Activated CD4-positive, alpha-beta memory T cell treated with anti-CD3 and anti-CD28 coated beads for 36 hours (primary cell): ENCODE data around the gene TNFSF4. TPM values are rescaled to one million over a fixed set of nuclear protein-coding genes. Genes with fewer than 3 reads are reported as not detected.
A peak's percentile ranks its signal among the peaks of the same experiment; 100 is the strongest.

Experiments used
- CTCF ChIA-PET: fragments of 350-600 bp; sonication (Branson Sonifier 250); formaldehyde crosslinking; loops from one replicate; lab custom pipeline; 2021; ENCODE audit warnings: antibody characterized with exemption, inconsistent platforms; lab: Charles Lee
- POLR2A ChIA-PET: fragments of 350-600 bp; sonication (Branson Sonifier 250); formaldehyde crosslinking; loops from one replicate; lab custom pipeline; 2021; ENCODE audit warnings: antibody characterized with exemption; lab: Charles Lee
- DNase-seq: peaks from one replicate; pipeline ENCODE4 v3.0.0-alpha.2; 2020
- H3K27ac Mint-ChIP-seq: one replicate; pipeline ENCODE4 v1.8.0; 2021; ENCODE audit warnings: mixed read lengths
- H3K27me3 Mint-ChIP-seq: one replicate; pipeline ENCODE4 v1.8.0; 2021; ENCODE audit warnings: mixed read lengths
- H3K36me3 Mint-ChIP-seq: one replicate; pipeline ENCODE4 v1.8.0; 2021; ENCODE audit warnings: mixed read lengths
- H3K4me1 Mint-ChIP-seq: one replicate; pipeline ENCODE4 v1.8.0; 2021; ENCODE audit warnings: low read depth, mixed read lengths
- H3K4me3 Mint-ChIP-seq: one replicate; pipeline ENCODE4 v1.8.0; 2021; ENCODE audit warnings: mild to moderate bottlenecking, mixed read lengths
- H3K9me3 Mint-ChIP-seq: one replicate; pipeline ENCODE4 v1.8.0; 2021; ENCODE audit warnings: mixed read lengths
- intact Hi-C: fragments of 100-400 bp; cut with micrococcal nuclease; formaldehyde crosslinking; loops from one replicate; pipeline ENCODE4 v1.15.1; 2023
- total RNA-seq, 2 experiments: library from RNA; stranded (reverse); gene quantifications; one replicate each; pipeline ENCODE4 v1.2.3, GENCODE V29; 2021

Gene TNFSF4, protein sequence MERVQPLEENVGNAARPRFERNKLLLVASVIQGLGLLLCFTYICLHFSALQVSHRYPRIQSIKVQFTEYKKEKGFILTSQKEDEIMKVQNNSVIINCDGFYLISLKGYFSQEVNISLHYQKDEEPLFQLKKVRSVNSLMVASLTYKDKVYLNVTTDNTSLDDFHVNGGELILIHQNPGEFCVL
- under 1 TPM; 0.26 to 0.58 TPM for total RNA-seq

DNA sequence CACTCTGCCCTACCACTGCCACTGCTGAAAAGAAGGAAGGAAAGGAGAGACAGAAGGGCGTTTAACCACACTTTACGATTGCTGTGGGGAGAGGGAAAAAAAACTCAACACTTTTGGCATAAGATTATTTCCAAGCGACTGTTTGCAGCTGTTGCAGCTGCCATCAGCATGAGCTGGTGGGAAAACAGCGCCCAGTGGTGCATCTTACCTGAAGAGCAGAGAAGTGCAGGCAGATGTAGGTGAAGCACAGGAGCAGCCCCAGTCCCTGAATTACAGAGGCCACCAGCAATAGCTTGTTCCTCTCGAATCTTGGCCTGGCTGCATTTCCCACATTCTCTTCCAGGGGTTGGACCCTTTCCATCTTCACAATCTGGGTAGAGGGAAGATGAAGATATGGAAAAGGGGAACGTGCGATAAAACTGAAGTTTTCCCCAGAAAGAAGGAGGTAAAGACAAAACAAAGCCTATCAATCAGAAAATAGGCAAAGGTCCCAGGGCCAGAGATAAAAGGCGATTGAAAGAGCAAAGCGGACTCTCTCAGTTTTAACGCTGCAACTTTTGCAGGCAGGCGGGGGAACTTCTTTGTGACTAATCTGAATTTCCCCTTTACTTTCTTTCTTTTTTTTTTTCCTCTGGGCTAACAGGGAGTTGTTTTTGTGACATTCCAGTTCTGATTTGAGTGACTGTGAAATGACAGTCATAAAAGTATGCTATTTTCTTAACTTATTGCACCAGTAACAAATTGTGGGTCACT is at the start of gene TNFSF4:
TNFSF4 (minus strand) TSS at position 516 of the 753 bp plus-strand sequence; CDS start at position 361, 155 bp downstream.
- ChIA-PET CTCF (interaction anchor here (0.5 to 2.4 kb wide), 7 partner anchors 8 to 466 kb away, joined by 3 to 11 read pairs (median 3); no protein-coding TSS in a partner anchor), POLR2A (interaction anchor here (0.7 to 2.1 kb wide), 2 partner anchors 91 to 428 kb away, joined by 3 to 6 read pairs; no protein-coding TSS in a partner anchor)
- Mint-ChIP-seq H3K4me3 (peak within 1 kb of the TSS; percentile 9), H3K9me3 (no peaks in the 10 kb centered on the region), H3K27ac (peak within 1 kb of the TSS; percentile 1), H3K4me1 (peaks cover 38% of the 10 kb centered on the region), H3K36me3 (no peaks in the 10 kb centered on the region), H3K27me3 (peaks cover 10% of the 10 kb centered on the region)
- peak; percentile 49 for DNase-seq
- intact Hi-C loops = loop anchor here (1.0 to 2.0 kb wide), 3 partner anchors 91 to 462 kb away; no protein-coding TSS in a partner anchor

- DNase-seq = no peak
- POLR2A ChIA-PET = no interaction called here
Measured at GRCh38 chr1:173255214-173255813, 48.2 kb upstream of the TNFSF4 start.

DNA sequence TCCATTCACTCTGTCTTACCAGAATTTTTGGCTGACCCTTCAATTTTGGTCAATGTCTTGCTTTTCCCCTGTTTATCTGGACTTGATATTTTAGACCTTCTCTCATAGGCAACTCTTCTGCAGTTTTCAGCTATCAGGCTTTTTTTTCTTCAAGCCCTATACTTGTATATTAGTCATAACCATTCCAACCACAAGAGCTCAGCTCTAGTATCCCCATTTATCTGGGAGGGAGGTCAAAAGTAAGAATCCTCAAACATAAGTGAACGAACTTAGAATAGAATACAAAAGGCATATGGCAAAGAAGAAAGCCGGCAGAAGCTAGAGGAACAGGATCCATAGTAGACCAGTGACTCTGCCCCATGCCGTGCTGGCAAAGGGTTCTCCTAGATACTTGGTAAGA is 45.9 kb upstream of the TNFSF4 start:
- Mint-ChIP-seq H3K4me1 (no peaks in the 10 kb centered on the region), H3K4me3 (no peak overlapping the region), H3K36me3 (no peaks in the 10 kb centered on the region), H3K27me3 (no peaks in the 10 kb centered on the region), H3K27ac (no peak overlapping the region), H3K9me3 (no peaks in the 10 kb centered on the region)
- DNase-seq = no peak
- ChIA-PET CTCF (interaction anchor here (0.7 kb wide), 1 partner anchor 500 kb away, joined by 3 read pairs; no protein-coding TSS in a partner anchor), POLR2A (no interaction called here)
- intact Hi-C loops = no loop called here

More at GRCh38 chr1:173255214-173255813, 48.2 kb upstream of the TNFSF4 start:
- peaks cover 9% of the 10 kb centered on the region for H3K9me3 Mint-ChIP-seq
- H3K4me3 Mint-ChIP-seq = no peak overlapping the region
- H3K27ac Mint-ChIP-seq = no peak overlapping the region
- H3K27me3 Mint-ChIP-seq = no peaks in the 10 kb centered on the region
- H3K36me3 Mint-ChIP-seq = peaks cover 6% of the 10 kb centered on the region
- intact Hi-C loops = loop anchor here (2.0 to 5.0 kb wide), 2 partner anchors 75 to 157 kb away; no protein-coding TSS in a partner anchor
- CTCF ChIA-PET = interaction anchor here (0.6 to 2.4 kb wide), 16 partner anchors 9 to 477 kb away, joined by 3 to 9 read pairs (median 3); no protein-coding TSS in a partner anchor
- H3K4me1 Mint-ChIP-seq = no peaks in the 10 kb centered on the region

DNA sequence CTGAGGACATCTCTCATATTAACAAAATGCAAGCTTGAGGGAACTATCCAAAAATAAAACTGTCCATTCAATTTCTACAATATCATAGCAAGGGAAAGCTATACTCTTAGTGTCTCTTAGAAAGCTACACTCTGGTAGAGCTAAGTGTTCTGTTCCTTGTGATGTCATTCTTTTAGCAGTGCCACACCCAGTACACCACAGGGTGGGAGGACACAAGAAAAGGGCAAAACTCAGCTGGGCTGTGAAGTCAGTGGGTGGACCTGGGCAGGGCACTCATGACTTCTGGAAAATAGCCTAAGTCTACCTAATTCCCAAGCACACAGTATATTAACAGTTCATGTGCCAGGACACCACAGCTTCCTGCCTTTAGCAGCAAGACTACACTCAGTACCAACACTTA is 42.2 kb upstream of the TNFSF4 start:
- intact Hi-C loops = no loop called here
- POLR2A ChIA-PET = no interaction called here
- Mint-ChIP-seq H3K9me3 (peaks cover 3% of the 10 kb centered on the region), H3K4me3 (no peak overlapping the region), H3K4me1 (no peaks in the 10 kb centered on the region), H3K27me3 (no peaks in the 10 kb centered on the region), H3K36me3 (peaks cover 3% of the 10 kb centered on the region), H3K27ac (no peak overlapping the region)
- DNase-seq = no peak
- CTCF ChIA-PET = no interaction called here

DNA sequence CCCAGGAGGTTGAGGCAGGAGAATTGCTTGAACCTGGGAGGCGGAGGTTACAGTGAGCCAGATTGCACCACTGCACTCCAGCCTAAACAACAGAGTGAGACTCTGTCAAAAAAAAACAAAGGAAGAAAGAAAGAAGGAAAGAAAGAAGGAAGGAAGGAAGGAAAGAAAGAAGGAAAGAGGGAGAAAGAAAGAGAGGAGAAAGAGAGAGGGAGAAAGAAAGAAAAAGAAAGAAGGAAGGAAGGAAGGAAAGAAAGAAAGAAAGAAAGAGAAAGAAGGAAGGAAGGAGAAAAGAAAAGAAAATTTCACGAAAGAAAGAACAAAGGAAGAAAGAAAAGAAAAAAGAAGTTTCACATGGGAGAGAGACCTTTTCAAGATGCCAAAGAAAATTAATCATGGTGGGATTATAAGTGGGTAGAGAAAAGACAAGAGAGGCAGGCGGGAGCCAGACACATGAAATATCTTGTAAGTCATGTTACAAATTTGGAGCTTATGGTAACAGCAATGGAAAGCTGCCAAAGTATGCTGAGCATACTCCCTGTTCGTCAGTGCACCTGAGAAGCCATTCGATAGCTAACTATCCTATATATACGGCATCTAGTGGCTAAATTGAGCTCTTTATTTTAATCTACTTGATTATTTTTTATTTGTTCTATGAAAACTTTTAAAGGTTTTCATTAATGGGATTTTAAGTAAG is 41.3 kb upstream of the TNFSF4 start:
- H3K9me3 Mint-ChIP-seq = peaks cover 10% of the 10 kb centered on the region
- ChIA-PET CTCF (no interaction called here), POLR2A (no interaction called here)
- no peaks in the 10 kb centered on the region for H3K4me1 Mint-ChIP-seq
- peaks cover 6% of the 10 kb centered on the region for H3K36me3 Mint-ChIP-seq
- H3K27me3 Mint-ChIP-seq = no peaks in the 10 kb centered on the region
- intact Hi-C loops = no loop called here
- H3K4me3 Mint-ChIP-seq = no peak overlapping the region
- DNase-seq = no peak
- H3K27ac Mint-ChIP-seq = no peak overlapping the region

DNA sequence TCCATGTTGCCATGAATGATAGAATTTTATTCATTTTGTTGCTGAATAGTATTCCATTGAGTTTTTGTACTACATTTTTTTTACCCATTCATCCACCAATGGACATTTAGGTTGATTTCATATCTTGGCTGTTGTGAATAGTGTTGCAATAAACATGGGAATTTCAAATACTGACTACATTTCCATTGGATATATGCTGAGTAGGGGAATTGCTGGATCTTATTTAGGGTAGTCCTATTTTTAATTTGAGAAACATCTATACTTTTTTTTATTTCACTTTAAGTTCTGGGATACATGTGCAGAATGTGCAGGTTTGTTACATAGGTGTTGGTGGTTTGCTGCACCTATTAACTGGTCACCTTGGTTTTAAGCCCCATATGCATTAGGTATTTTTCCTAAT is 38.8 kb upstream of the TNFSF4 start:
- no peak overlapping the region for H3K4me3 Mint-ChIP-seq
- ChIA-PET CTCF (no interaction called here), POLR2A (no interaction called here)
- no peak for DNase-seq
- H3K9me3 Mint-ChIP-seq = peaks cover 29% of the 10 kb centered on the region
- H3K27ac Mint-ChIP-seq = no peak overlapping the region
- no peaks in the 10 kb centered on the region for H3K4me1 Mint-ChIP-seq
- H3K27me3 Mint-ChIP-seq = no peaks in the 10 kb centered on the region
- peaks cover 12% of the 10 kb centered on the region for H3K36me3 Mint-ChIP-seq
- intact Hi-C loops = no loop called here

- no peak overlapping the region for H3K4me3 Mint-ChIP-seq
- peaks cover 27% of the 10 kb centered on the region for H3K36me3 Mint-ChIP-seq
- POLR2A ChIA-PET = no interaction called here
- intact Hi-C loops = no loop called here
- peaks cover 33% of the 10 kb centered on the region for H3K9me3 Mint-ChIP-seq
- no peaks in the 10 kb centered on the region for H3K27me3 Mint-ChIP-seq
- no peak overlapping the region for H3K27ac Mint-ChIP-seq
- CTCF ChIA-PET = interaction anchor here (1.3 kb wide), 1 partner anchor 12 kb away, joined by 5 read pairs; no protein-coding TSS in a partner anchor
- no peaks in the 10 kb centered on the region for H3K4me1 Mint-ChIP-seq
- no peak for DNase-seq
Measured at GRCh38 chr1:173243300-173243699, 36.2 kb upstream of the TNFSF4 start.

DNA sequence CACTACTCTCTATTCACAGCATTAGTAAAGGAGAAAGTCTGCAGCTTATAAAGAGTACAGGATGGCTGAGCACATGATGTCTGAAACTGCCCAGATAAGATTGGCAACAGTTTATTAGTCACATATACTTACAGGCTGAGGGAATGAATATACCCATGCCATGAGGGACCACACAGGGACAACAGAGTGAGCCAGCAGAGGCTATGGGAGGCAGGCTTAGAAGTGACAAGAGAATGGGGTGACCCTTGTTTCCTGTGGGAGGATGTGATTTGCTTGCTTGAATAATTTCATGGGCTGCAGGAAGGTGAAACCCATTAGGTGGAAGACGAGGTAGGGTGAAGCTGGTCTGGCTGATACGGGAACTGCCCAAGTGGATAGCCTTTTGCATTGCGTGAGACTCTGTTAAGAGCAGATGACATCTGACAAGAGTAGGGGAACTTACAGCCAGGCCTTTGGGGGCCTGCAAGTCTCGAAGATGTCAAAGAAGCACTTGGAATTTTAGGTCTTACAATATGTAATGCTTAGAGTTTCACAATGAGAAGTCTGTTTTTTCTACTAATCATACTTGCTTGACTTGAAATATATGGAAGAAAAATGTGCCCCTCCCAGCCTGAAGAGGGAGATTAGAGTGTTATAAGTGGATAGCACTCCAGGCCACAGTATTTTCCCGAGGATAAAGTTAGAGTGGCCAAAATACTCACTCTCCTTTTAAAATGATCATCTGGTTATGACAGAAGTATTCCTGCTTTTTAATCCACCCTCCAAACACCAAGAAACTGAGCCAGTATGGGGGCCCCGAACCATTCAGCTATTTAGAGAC is 34.6 kb upstream of the TNFSF4 start:
- CTCF ChIA-PET = interaction anchor here (1.0 kb wide), 1 partner anchor 14 kb away, joined by 3 read pairs; no protein-coding TSS in a partner anchor
- intact Hi-C loops = no loop called here
- no peaks in the 10 kb centered on the region for H3K4me1 Mint-ChIP-seq

GRCh38 chr1:173240609-173241008 is 33.5 kb upstream of the TNFSF4 start:
- intact Hi-C loops = no loop called here
- H3K4me3 Mint-ChIP-seq = no peak overlapping the region
- H3K4me1 Mint-ChIP-seq = no peaks in the 10 kb centered on the region
- ChIA-PET POLR2A (no interaction called here), CTCF (no interaction called here)
- H3K9me3 Mint-ChIP-seq = peaks cover 33% of the 10 kb centered on the region
- H3K36me3 Mint-ChIP-seq = peaks cover 32% of the 10 kb centered on the region
- DNase-seq = no peak
- no peak overlapping the region for H3K27ac Mint-ChIP-seq
- H3K27me3 Mint-ChIP-seq = no peaks in the 10 kb centered on the region

More for the DNA sequence above, 34.6 kb upstream of the TNFSF4 start:
- Mint-ChIP-seq H3K27ac (no peak overlapping the region), H3K36me3 (peaks cover 30% of the 10 kb centered on the region), H3K9me3 (peaks cover 33% of the 10 kb centered on the region), H3K27me3 (no peaks in the 10 kb centered on the region), H3K4me3 (no peak overlapping the region)
- DNase-seq = no peak
- POLR2A ChIA-PET = no interaction called here

- Mint-ChIP-seq H3K27me3 (no peaks in the 10 kb centered on the region), H3K4me3 (no peak overlapping the region), H3K36me3 (peaks cover 31% of the 10 kb centered on the region), H3K9me3 (peaks cover 31% of the 10 kb centered on the region), H3K4me1 (no peaks in the 10 kb centered on the region), H3K27ac (no peak overlapping the region)
- ChIA-PET CTCF (no interaction called here), POLR2A (no interaction called here)
- no peak for DNase-seq
- intact Hi-C loops = no loop called here
Measured at GRCh38 chr1:173239058-173239457, 31.9 kb upstream of the TNFSF4 start.

DNA sequence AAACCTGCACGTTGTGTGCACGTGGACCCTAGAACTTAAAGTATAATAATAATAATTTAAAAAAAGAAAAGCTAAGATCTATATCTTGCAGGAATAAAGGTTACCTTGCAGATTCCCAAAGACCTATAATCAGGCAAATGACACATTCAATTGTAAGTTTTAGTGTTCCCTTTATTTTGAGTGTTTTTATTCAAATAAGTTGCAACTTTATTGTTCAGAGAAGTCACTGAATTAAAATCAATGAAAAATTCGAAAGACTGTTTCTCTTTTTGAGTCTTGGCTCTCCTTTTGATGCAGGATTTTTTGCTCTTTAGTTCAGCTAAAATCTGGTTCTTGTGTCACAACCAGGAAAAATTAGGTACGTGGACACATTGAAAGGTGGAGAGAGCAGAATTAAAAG is 27.8 kb upstream of the TNFSF4 start:
- intact Hi-C loops = no loop called here
- Mint-ChIP-seq H3K4me1 (no peaks in the 10 kb centered on the region), H3K9me3 (peaks cover 5% of the 10 kb centered on the region), H3K36me3 (peaks cover 30% of the 10 kb centered on the region), H3K27me3 (no peaks in the 10 kb centered on the region), H3K4me3 (no peak overlapping the region), H3K27ac (no peak overlapping the region)
- ChIA-PET CTCF (no interaction called here), POLR2A (no interaction called here)
- DNase-seq = no peak
